ENCODE results near the gene ARPP19. TPM values are rescaled to one million over a fixed set of nuclear protein-coding genes. Genes with fewer than 3 reads are reported as not detected.
A peak's percentile ranks its signal among the peaks of the same experiment; 100 is the strongest.
"Not testable (repeated sequence)": the region's sequence is repeated elsewhere in the genome, so short reads cannot be mapped to it uniquely, and the experiment has no call there.

The ARPP19 gene
- total and polyA plus RNA-seq, 2 experiments from 2014 or later, result 78.9 to 176 TPM

GRCh38 chr15:52566889-52567288 is 1.9 kb downstream of the ARPP19 start:
- H3K4me3 ChIP-seq, result peak overlapping the region; percentile 46
- H3K36me3 ChIP-seq, result no peaks in the 10 kb centered on the region
- H3K27ac ChIP-seq, result peak overlapping the region; percentile 97

GRCh38 chr15:52565417-52566358 is 3.1 kb downstream of the ARPP19 start:
- not testable (repeated sequence) for H3K27ac ChIP-seq; DNase-seq (ENCODE audit: low read depth in 1 of 2, low spot score in 1 of 2); H3K27me3 ChIP-seq; H3K36me3 ChIP-seq; H3K4me3 ChIP-seq; H3K9me3 ChIP-seq (ENCODE audit: low read depth)
- peaks cover 13% of the 10 kb centered on the region for H3K4me1 ChIP-seq (ENCODE audit: low read depth)

More at GRCh38 chr15:52566889-52567288, 1.9 kb downstream of the ARPP19 start:
- DNase-seq (ENCODE audit: low read depth in 1 of 2, low spot score in 1 of 2), result no peak
- TF ChIP-seq, protein P1, sequence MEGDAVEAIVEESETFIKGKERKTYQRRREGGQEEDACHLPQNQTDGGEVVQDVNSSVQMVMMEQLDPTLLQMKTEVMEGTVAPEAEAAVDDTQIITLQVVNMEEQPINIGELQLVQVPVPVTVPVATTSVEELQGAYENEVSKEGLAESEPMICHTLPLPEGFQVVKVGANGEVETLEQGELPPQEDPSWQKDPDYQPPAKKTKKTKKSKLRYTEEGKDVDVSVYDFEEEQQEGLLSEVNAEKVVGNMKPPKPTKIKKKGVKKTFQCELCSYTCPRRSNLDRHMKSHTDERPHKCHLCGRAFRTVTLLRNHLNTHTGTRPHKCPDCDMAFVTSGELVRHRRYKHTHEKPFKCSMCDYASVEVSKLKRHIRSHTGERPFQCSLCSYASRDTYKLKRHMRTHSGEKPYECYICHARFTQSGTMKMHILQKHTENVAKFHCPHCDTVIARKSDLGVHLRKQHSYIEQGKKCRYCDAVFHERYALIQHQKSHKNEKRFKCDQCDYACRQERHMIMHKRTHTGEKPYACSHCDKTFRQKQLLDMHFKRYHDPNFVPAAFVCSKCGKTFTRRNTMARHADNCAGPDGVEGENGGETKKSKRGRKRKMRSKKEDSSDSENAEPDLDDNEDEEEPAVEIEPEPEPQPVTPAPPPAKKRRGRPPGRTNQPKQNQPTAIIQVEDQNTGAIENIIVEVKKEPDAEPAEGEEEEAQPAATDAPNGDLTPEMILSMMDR (IDR thresholded peaks at IDR 0.05; ENCODE audit: low read depth, low read length), result no peak
- Histone ChIP-seq H3K9me3 (ENCODE audit: low read depth) (no peaks in the 10 kb centered on the region), H3K4me1 (ENCODE audit: low read depth) (peaks cover 4% of the 10 kb centered on the region), H3K27me3 (no peaks in the 10 kb centered on the region)

GRCh38 chr15:52563501-52564060 is 5.2 kb downstream of the ARPP19 start:
- Histone ChIP-seq H3K36me3 (no peaks in the 10 kb centered on the region), H3K9me3 (ENCODE audit: low read depth) (no peaks in the 10 kb centered on the region), H3K4me3 (no peak overlapping the region), H3K27ac (no peak overlapping the region), H3K4me1 (ENCODE audit: low read depth) (peaks cover 22% of the 10 kb centered on the region), H3K27me3 (no peaks in the 10 kb centered on the region)
- TF ChIP-seq, protein P1 (IDR thresholded peaks at IDR 0.05; ENCODE audit: low read depth, low read length), result no peak
- no peak for DNase-seq (ENCODE audit: low read depth in 1 of 2, low spot score in 1 of 2)

GRCh38 chr15:52559575-52559974 is 9.3 kb downstream of the ARPP19 start:
- peak in 1 of 2 donors; percentile 46 for DNase-seq (ENCODE audit: low read depth in 1 of 2, low spot score in 1 of 2)
- Histone ChIP-seq H3K4me3 (no peak overlapping the region), H3K27me3 (no peaks in the 10 kb centered on the region), H3K27ac (no peak overlapping the region), H3K4me1 (ENCODE audit: low read depth) (peaks cover 18% of the 10 kb centered on the region), H3K36me3 (peaks cover 16% of the 10 kb centered on the region), H3K9me3 (ENCODE audit: low read depth) (no peaks in the 10 kb centered on the region)
- TF ChIP-seq, protein P1 (IDR thresholded peaks at IDR 0.05; ENCODE audit: low read depth, low read length), result no peak

DNA sequence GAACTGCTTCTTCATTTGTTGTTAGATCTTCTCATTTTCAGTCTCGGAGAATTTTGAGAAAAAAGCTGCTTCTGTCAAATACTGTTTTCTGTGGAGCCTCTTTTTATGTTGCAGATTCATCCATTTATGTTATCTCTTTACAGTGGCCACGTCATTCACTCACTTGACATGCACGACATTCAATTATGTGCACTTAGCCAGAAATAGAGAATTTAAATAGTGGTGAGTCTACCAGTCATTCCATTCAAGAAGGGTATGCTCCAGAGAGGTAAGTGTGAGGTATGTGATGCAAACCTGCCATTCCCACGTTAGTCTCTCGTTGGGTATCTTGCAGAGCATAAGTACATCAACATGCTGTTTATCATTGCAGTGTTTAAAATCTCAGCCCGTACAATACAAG is 9.8 kb downstream of the ARPP19 start:
- Histone ChIP-seq H3K27me3 (no peaks in the 10 kb centered on the region), H3K4me1 (ENCODE audit: low read depth) (peaks cover 18% of the 10 kb centered on the region), H3K9me3 (ENCODE audit: low read depth) (no peaks in the 10 kb centered on the region), H3K36me3 (peaks cover 18% of the 10 kb centered on the region), H3K4me3 (no peak overlapping the region), H3K27ac (no peak overlapping the region)
- no peak for DNase-seq (ENCODE audit: low read depth in 1 of 2, low spot score in 1 of 2)
- TF ChIP-seq, protein P1 (IDR thresholded peaks at IDR 0.05; ENCODE audit: low read depth, low read length), result no peak

DNA sequence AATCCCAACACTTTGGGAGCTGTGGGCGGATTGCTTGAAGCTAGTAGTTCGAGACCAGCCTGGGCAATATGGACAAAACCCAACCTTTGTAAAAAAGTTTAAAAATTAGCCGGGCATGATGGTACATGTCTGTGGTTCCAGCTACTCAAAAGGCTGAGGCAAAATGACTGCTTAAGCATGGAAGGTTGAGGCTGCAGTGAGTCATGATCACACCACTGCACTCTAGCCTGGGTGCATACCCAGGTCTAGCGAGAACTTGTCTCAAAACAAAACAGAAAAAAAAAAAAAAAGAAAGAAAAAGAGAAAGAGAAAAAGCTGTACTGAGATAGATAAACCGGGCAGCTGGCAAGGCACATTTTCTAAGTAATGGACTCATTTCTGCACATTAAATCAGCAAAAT is 10.6 kb downstream of the ARPP19 start:
- peaks cover 18% of the 10 kb centered on the region for H3K4me1 ChIP-seq (ENCODE audit: low read depth)
- no peak overlapping the region for H3K27ac ChIP-seq
- TF ChIP-seq, protein P1 (IDR thresholded peaks at IDR 0.05; ENCODE audit: low read depth, low read length), result no peak
- DNase-seq (ENCODE audit: low read depth in 1 of 2, low spot score in 1 of 2), result peak in 1 of 2 donors; percentile 53
- no peaks in the 10 kb centered on the region for H3K27me3 ChIP-seq
- no peak overlapping the region for H3K4me3 ChIP-seq
- H3K9me3 ChIP-seq (ENCODE audit: low read depth), result no peaks in the 10 kb centered on the region
- H3K36me3 ChIP-seq, result peaks cover 18% of the 10 kb centered on the region
